MCF 10A (cell line): ENCODE results near the gene TMEM271. TPM values are rescaled to one million over a fixed set of nuclear protein-coding genes. Genes with fewer than 3 reads are reported as not detected.
"Not testable (repeated sequence)": the region's sequence is repeated elsewhere in the genome, so short reads cannot be mapped to it uniquely, and the experiment has no call there.

Experiments used
- BruUV-seq: library from RNA; stranded (reverse); fragments of 400-500 nt; replicated peaks from 2 replicates; lab custom pipeline; 2021; lab: Mats Ljungman, UMichigan
- CTCF ChIA-PET: fragments of 300-600 bp; sonication (Branson Sonifier 250); formaldehyde crosslinking; extraction: SDS; loops from one replicate; lab custom pipeline; 2021; ENCODE audit warnings: antibody characterized with exemption, inconsistent platforms; lab: Yijun Ruan, JAX
- POLR2A ChIA-PET: fragments of 300-600, 350-650 bp; sonication (Branson Sonifier 250); formaldehyde crosslinking; extraction: SDS; loops from one replicate; lab custom pipeline; 2020; ENCODE audit warnings: antibody characterized with exemption, inconsistent platforms; lab: Yijun Ruan, JAX
- DNase-seq: peaks from one replicate; pipeline ENCODE4 v3.0.0-alpha.2; 2018; ENCODE audit not compliant: unreplicated experiment
- H3K27ac Mint-ChIP-seq: one replicate; pipeline ENCODE4 v1.8.0; 2022; ENCODE audit warnings: mild to moderate bottlenecking, low read depth, mixed read lengths; ENCODE audit not compliant: unreplicated experiment
- H3K27me3 Mint-ChIP-seq: one replicate; pipeline ENCODE4 v1.8.0; 2022; ENCODE audit warnings: mixed read lengths; ENCODE audit not compliant: insufficient read depth, unreplicated experiment
- H3K36me3 Mint-ChIP-seq: one replicate; pipeline ENCODE4 v1.8.0; 2022; ENCODE audit warnings: mild to moderate bottlenecking, moderate library complexity, mixed read lengths; ENCODE audit not compliant: insufficient read depth, unreplicated experiment
- H3K4me1 Mint-ChIP-seq: one replicate; pipeline ENCODE4 v1.8.0; 2022; ENCODE audit warnings: mixed read lengths; ENCODE audit not compliant: insufficient read depth, unreplicated experiment
- H3K4me3 Mint-ChIP-seq: one replicate; pipeline ENCODE4 v1.8.0; 2022; ENCODE audit warnings: mild to moderate bottlenecking, moderate library complexity, mixed read lengths; ENCODE audit not compliant: unreplicated experiment
- H3K9me3 Mint-ChIP-seq: one replicate; pipeline ENCODE4 v1.8.0; 2022; ENCODE audit warnings: mixed read lengths; ENCODE audit not compliant: unreplicated experiment
- CTCF ChIP-seq: fragments of 200-600 bp; IDR thresholded peaks from one replicate; pipeline ENCODE4 v1.8.0; 2022; ENCODE audit warnings: antibody characterized with exemption, mild to moderate bottlenecking; ENCODE audit not compliant: unreplicated experiment
- intact Hi-C: fragments of 100-400 bp; cut with micrococcal nuclease; formaldehyde crosslinking; loops from 2 replicates; pipeline ENCODE4 v1.14.1; 2022
- total RNA-seq: library from RNA; stranded (reverse); gene quantifications from 2 replicates; pipeline ENCODE4 v1.2.3, GENCODE V29; 2022

Gene TMEM271
- total RNA-seq, 1 experiment from 2014 or later: not detected

- peaks cover 6% of the 10 kb centered on the region for H3K4me1 Mint-ChIP-seq
- peaks cover 39% of the 10 kb centered on the region for H3K27me3 Mint-ChIP-seq
Measured at GRCh38 chr4:600166-600565, 24.1 kb upstream of the TMEM271 start.

GRCh38 chr4:598925-599324, 22.8 kb upstream of the TMEM271 start:
- H3K9me3 Mint-ChIP-seq: peaks cover 7% of the 10 kb centered on the region
- H3K27me3 Mint-ChIP-seq: peaks cover 51% of the 10 kb centered on the region
- no peak overlapping the region for H3K4me3 Mint-ChIP-seq
- intact Hi-C loops: no loop called here
- DNase-seq: no peak
- H3K27ac Mint-ChIP-seq: no peak overlapping the region
- POLR2A ChIA-PET: interaction anchor here (0.7 kb wide), 1 partner anchor 11 kb away, joined by 4 read pairs; no protein-coding TSS in a partner anchor
- no peaks in the 10 kb centered on the region for H3K36me3 Mint-ChIP-seq
- no TSS peak for BruUV-seq
- TF ChIP-seq CTCF: no peak
- CTCF ChIA-PET: interaction anchor here (0.7 kb wide), 2 partner anchors 53 to 156 kb away, joined by 3 read pairs; no protein-coding TSS in a partner anchor
- H3K4me1 Mint-ChIP-seq: peaks cover 6% of the 10 kb centered on the region

More at GRCh38 chr4:600166-600565, 24.1 kb upstream of the TMEM271 start:
- no peaks in the 10 kb centered on the region for H3K9me3 Mint-ChIP-seq
- ChIA-PET POLR2A (no interaction called here), CTCF (interaction anchor here (0.6 to 0.7 kb wide), 2 partner anchors 12 to 13 kb away, joined by 3 read pairs; no protein-coding TSS in a partner anchor)
- BruUV-seq: no TSS peak
- no peak overlapping the region for H3K27ac Mint-ChIP-seq
- no peak for DNase-seq
- intact Hi-C loops: loop anchor here (10.0 kb wide), 1 partner anchor 155 kb away; no protein-coding TSS in a partner anchor
- no peak for TF ChIP-seq CTCF
- no peak overlapping the region for H3K4me3 Mint-ChIP-seq
- no peaks in the 10 kb centered on the region for H3K36me3 Mint-ChIP-seq

GRCh38 chr4:592825-593520, 16.9 kb upstream of the TMEM271 start:
- intact Hi-C loops: no loop called here
- Mint-ChIP-seq H3K9me3 (peaks cover 7% of the 10 kb centered on the region), H3K4me1 (no peaks in the 10 kb centered on the region), H3K27me3 (peaks cover 87% of the 10 kb centered on the region), H3K4me3 (no peak overlapping the region), H3K27ac (no peak overlapping the region), H3K36me3 (no peaks in the 10 kb centered on the region)
- CTCF ChIA-PET: interaction anchor here (0.6 to 0.9 kb wide), 2 partner anchors 10 to 11 kb away, joined by 3 to 7 read pairs; no protein-coding TSS in a partner anchor
- no peak for TF ChIP-seq CTCF
- no peak for DNase-seq
- no TSS peak for BruUV-seq
- POLR2A ChIA-PET: no interaction called here

- CTCF ChIA-PET, H3K36me3 Mint-ChIP-seq, BruUV-seq, intact Hi-C loops, H3K4me1 Mint-ChIP-seq, H3K9me3 Mint-ChIP-seq, POLR2A ChIA-PET, H3K4me3 Mint-ChIP-seq, H3K27ac Mint-ChIP-seq, DNase-seq: not testable (repeated sequence)
- H3K27me3 Mint-ChIP-seq: peaks cover 79% of the 10 kb centered on the region
Measured at GRCh38 chr4:592178-592577, 16.1 kb upstream of the TMEM271 start.
